Left lung (tissue), 10 donors: ENCODE results near the gene EVA1C. TPM values are rescaled to one million over a fixed set of nuclear protein-coding genes. Genes with fewer than 3 reads are reported as not detected.
A peak's percentile ranks its signal among the peaks of the same experiment; 100 is the strongest.
"Not testable (repeated sequence)": the region's sequence is repeated elsewhere in the genome, so short reads cannot be mapped to it uniquely, and the experiment has no call there.

ENCODE experiments used
- ATAC-seq: fragments of 200-7000 bp; cut with Tn5 transposase; one replicate; pipeline ENCODE4 v1.9.1; 2020; ENCODE audit warnings: moderate library complexity
- DNase-seq, 4 donors: peaks; one replicate each; pipeline ENCODE4 v3.0.0-alpha.2; 2013 to 2020
- H3K27ac ChIP-seq, 2 donors: fragments of 200-600 bp; sonication (generic) in 1 of 2; one replicate each; pipeline versions ENCODE4 v1.5.0 to v1.8.0; 2020 to 2021
- H3K27me3 ChIP-seq, 2 donors: fragments of 200-600 bp; sonication (generic) in 1 of 2; one replicate each; pipeline versions ENCODE4 v1.5.0 to v1.8.0; 2020 to 2021
- H3K36me3 ChIP-seq, 2 donors: fragments of 200-600 bp; sonication (generic) in 1 of 2; one replicate each; pipeline versions ENCODE4 v1.5.0 to v1.8.0; 2020 to 2021
- H3K4me1 ChIP-seq, 2 donors: fragments of 200-600 bp; one replicate each; pipeline ENCODE4 v1.8.0; 2021
- H3K4me3 ChIP-seq, 2 donors: fragments of 200-600 bp; sonication (generic) in 1 of 2; one replicate each; pipeline versions ENCODE4 v1.5.0 to v1.8.0; 2020 to 2021; ENCODE audit warnings: mild to moderate bottlenecking in 1 of 2
- H3K9me3 ChIP-seq, 2 donors: fragments of 200-600 bp; sonication (generic) in 1 of 2; one replicate each; pipeline versions ENCODE4 v1.5.0 to v1.8.0; 2020 to 2021
- intact Hi-C, 2 donors: fragments of 100-400 bp; cut with DNase I; formaldehyde crosslinking; loops; one replicate each; pipeline versions ENCODE4 v1.11.2 to v1.14.2; 2022
- polyA plus RNA-seq, 6 donors: library from polyadenylated mRNA; unstranded; fragments of 120-200 nt; gene quantifications; one replicate each; pipeline ENCODE4 v1.2.1, GENCODE V29; 2013; ENCODE audit not compliant: insufficient read length in 6 of 6
- total RNA-seq, 2 donors: library from RNA; stranded (reverse); fragmentation: NEBNext Ultra II Directional; extraction: Animal tissue kit (Norgen Biotek cat#: 25700); gene quantifications; one replicate each; pipeline ENCODE4 v1.2.1, GENCODE V29; 2021
- TF ChIP-seq, protein P1 (sequence below), 2 donors: fragments of 200-600 bp; sonication (generic) in 1 of 2; IDR thresholded peaks; one replicate each; pipeline versions ENCODE4 v1.5.0 to v1.8.0; 2021; ENCODE audit warnings: antibody characterized with exemption in 2 of 2
- donor health status: DM: no; HTN: yes; CAD: no.
- donor health status: DM: no; HTN: no; CAD: no.

Gene EVA1C
- total and polyA plus RNA-seq, 8 donors = 2.9 to 29.8 (median 4.3) TPM

DNA sequence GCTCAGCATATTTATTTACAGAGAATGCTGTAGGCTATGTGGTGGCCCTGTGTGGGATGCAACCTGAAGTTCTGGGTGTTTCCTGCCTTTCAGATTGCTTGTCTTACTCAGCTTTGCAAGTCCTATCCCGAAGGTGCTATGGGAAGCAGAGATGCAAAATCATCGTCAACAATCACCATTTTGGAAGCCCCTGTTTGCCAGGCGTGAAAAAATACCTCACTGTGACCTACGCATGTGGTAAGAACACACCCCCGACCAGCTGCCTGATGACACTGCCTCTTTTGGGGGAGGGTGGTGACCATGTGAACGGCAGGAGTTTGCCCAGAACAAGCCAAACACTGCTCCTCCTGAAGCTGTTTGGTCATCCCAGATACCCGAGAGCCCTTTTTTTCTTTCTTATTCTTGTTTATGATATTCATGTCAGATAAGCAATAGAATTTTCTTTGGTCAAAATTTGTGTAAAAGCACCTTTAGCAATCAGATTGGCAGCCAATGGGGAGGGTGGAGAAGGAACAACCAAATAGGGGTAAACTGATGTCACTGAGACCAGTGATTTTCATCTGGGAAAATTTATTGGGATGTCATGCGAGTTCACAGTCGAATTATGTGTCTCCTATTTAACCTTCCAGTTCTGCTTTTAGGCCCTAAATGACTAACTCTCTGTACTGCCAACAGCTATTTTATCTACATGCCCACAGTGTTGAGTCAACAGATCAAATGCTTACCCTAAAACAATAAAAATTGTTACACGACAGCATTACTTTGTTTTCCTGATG is 82.6 kb downstream of the EVA1C start:
- H3K27ac ChIP-seq = no peak overlapping the region
- no peak overlapping the region for H3K4me3 ChIP-seq
- no peaks in the 10 kb centered on the region for H3K9me3 ChIP-seq
- intact Hi-C loops = no loop called here
- peaks cover 0 to 6% of the 10 kb centered on the region in 2 donors for H3K4me1 ChIP-seq
- TF ChIP-seq, protein P1, sequence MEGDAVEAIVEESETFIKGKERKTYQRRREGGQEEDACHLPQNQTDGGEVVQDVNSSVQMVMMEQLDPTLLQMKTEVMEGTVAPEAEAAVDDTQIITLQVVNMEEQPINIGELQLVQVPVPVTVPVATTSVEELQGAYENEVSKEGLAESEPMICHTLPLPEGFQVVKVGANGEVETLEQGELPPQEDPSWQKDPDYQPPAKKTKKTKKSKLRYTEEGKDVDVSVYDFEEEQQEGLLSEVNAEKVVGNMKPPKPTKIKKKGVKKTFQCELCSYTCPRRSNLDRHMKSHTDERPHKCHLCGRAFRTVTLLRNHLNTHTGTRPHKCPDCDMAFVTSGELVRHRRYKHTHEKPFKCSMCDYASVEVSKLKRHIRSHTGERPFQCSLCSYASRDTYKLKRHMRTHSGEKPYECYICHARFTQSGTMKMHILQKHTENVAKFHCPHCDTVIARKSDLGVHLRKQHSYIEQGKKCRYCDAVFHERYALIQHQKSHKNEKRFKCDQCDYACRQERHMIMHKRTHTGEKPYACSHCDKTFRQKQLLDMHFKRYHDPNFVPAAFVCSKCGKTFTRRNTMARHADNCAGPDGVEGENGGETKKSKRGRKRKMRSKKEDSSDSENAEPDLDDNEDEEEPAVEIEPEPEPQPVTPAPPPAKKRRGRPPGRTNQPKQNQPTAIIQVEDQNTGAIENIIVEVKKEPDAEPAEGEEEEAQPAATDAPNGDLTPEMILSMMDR (IDR thresholded peaks at IDR 0.05) = no peak
- peaks cover 0 to 14% of the 10 kb centered on the region in 2 donors for H3K36me3 ChIP-seq
- DNase-seq (no peak), ATAC-seq (no peak)
- H3K27me3 ChIP-seq = no peaks in the 10 kb centered on the region

DNA sequence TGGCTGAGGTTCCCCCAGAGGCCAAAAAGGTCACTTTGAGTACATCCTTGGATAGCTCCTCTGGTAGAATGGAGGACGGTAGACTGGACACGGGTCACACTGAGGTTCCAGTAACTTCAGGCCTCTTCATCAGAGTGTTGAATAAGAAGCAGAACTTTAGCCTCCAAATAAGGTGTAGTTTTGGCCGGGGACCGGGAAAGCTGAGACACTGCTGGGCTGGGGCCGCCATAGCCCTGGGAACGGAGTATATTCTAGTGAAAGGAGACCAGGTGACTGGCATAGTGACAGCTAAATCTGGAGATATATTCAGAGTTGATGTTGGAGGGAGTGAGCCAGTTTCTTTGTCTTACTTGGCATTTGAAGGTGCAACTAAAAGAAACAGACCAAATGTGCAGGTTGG is 84.1 kb downstream of the EVA1C start:
- Histone ChIP-seq H3K4me1 (peaks cover 0 to 6% of the 10 kb centered on the region in 2 donors), H3K27me3 (no peaks in the 10 kb centered on the region), H3K9me3 (no peaks in the 10 kb centered on the region), H3K27ac (no peak overlapping the region), H3K4me3 (no peak overlapping the region), H3K36me3 (peaks cover 0 to 14% of the 10 kb centered on the region in 2 donors)
- no peak for ATAC-seq
- TF ChIP-seq, protein P1 (IDR thresholded peaks at IDR 0.05) = no peak
- intact Hi-C loops = no loop called here
- DNase-seq = no peak

DNA sequence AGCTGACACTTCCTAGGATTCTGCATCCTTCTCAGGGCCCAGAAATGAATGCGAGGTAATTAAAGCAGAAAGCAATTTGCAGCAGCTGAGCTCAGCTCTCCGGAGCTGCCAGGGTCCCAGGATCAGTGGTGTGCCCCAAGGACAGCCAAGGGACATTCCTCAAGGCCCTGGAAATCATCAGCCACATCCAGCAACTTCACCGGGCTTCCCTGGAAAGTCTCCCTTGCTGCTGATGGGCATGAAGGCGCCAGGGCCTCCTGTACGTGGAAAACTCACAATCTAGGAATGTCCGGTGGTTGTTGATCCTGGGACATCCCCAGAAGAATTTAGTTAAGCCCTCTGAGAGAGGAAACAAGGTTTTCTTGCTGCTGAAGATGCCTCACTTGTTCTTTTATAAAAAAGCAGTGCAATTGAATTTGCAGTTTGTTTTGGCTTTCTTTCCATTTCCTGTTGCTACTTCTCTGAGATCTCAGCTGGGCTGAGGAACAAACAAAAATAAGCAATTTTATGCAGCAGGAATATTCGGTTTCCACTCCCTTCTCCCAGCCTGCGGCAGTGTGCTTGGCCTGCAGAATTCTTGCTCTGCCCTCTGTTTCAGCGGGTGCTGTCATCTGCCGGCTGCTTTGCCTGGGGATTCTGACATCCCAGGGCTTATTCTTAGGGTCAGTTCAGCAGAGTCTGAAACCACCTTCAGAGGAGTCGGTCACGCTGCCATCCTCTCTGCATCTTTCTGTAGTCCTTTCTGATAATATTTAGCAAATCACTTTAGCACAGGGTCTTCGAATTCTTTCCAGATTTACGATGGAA is 86.9 kb downstream of the EVA1C start:
- H3K4me1 ChIP-seq = no peaks in the 10 kb centered on the region
- no peak for ATAC-seq
- H3K27me3 ChIP-seq = no peaks in the 10 kb centered on the region
- H3K9me3 ChIP-seq = no peaks in the 10 kb centered on the region
- peak overlapping the region in 1 of 2 donors; percentile 13 for H3K27ac ChIP-seq
- no peak for DNase-seq
- H3K4me3 ChIP-seq = no peak overlapping the region
- TF ChIP-seq, protein P1 (IDR thresholded peaks at IDR 0.05) = no peak
- intact Hi-C loops = no loop called here
- peaks cover 0 to 36% of the 10 kb centered on the region in 2 donors for H3K36me3 ChIP-seq

DNA sequence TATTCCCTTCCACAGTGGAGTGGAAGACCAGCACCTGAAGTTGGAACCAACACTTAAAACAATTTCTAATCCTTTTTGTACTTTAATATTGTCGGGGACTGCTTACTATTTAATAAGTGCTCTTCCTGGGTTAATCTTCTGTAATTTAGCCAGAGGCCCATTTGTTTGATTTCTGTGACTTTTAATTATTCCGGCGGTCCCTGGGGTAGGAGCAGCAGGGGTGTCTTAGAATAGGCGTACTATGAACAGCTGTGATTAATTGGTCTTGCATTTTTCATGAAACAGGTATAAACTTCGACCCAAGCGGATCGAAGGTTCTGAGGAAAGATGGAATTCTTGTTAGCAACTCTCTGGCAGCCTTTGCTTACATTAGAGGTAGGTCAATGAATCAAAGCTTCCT is 91.1 kb downstream of the EVA1C start:
- intact Hi-C loops, ATAC-seq, H3K27me3 ChIP-seq, H3K27ac ChIP-seq, DNase-seq, H3K4me1 ChIP-seq, H3K4me3 ChIP-seq, H3K9me3 ChIP-seq: not testable (repeated sequence)
- H3K36me3 ChIP-seq = peaks cover 0 to 48% of the 10 kb centered on the region in 2 donors

DNA sequence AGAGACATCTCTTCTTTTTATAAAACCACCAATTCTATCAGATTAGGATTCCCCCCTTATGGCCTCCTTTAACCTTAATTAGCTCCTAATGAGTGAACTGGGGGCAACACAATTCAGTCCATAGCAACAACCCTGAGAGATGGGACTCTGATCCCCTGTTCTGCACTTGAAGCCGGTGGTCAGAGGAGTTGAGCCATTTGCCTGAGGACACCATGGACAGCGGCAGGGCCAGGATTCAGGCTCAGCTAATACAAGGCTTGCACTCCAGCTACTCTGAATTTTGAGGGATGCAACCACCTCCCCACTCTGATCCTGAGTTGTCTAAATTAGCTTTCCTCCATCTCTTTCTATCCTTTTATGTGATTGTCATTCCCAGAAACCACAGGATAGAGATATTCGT is 93.3 kb downstream of the EVA1C start:
- ATAC-seq, H3K4me3 ChIP-seq, H3K9me3 ChIP-seq, H3K27ac ChIP-seq, intact Hi-C loops, H3K27me3 ChIP-seq, DNase-seq, H3K4me1 ChIP-seq: not testable (repeated sequence)
- H3K36me3 ChIP-seq = peaks cover 0 to 59% of the 10 kb centered on the region in 2 donors

DNA sequence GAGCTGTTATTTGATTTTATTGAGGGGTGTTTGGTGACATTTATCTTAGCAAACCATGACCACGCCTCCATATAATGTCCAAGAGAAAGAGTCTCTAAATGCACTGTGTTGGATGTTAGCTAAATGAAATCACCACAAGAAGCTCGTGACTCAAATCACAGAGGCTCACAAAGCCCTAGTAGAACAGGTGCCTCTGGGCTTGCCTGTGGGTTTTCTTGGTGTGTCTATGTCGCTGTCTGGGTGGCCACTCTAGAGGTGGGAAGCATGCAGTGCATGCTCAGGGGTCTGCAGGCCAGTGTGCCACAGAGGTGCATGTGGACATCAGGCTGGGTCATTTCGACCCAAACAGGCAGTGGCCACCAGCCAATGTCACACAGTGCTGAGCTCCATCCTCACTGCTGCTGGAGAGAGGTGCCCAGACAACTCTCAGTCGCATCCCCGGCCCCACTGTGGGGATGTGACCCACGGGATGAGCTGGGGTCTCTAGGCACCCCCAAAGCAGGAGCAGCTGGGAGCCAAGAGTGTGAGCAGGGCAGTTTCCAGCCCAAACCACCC is 94.0 kb downstream of the EVA1C start:
- H3K4me3 ChIP-seq, intact Hi-C loops, H3K9me3 ChIP-seq, H3K4me1 ChIP-seq, H3K27ac ChIP-seq, ATAC-seq, H3K27me3 ChIP-seq, DNase-seq: not testable (repeated sequence)
- peaks cover 0 to 59% of the 10 kb centered on the region in 2 donors for H3K36me3 ChIP-seq
